Measurements from ENCODE around the gene EEF1A2.

Gene EEF1A2

DNA sequence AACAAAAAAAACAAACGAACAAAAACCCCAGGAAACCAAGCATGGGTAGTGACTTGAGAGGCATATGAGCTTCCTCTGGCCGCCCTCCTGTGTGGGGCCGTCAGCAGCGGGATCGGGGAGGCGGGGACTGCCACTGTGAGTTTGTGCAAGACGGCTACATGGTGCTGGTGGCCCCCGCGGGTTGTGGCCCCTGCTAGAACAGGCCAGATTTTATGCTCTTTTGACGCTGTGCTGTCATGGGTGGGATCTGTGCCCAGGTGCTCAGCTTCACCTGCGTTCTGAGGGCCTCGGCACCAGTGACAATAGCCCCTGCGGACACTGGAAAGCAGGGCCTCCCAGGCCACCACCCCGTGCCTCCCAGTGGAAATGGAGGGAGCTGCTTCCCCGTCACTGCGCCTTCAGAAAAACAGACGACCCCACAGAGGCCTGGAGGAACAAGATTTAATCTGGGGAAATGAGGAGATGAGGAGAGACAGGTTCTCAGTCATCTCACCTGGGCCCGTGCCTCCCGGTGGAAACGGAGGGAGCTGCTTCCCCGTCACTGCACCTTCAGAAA lies 21.7 kb downstream of the EEF1A2 start:
- Histone ChIP-seq H3K4me3 (ENCODE audit: low read length in 2 of 2) (no peak overlapping the region), H3K27ac (replicated peaks; ENCODE audit: low read length) (no peak overlapping the region), H3K9ac (ENCODE audit: low read depth, low read length, poor library complexity) (no peak overlapping the region), H3K14ac (ENCODE audit: low read length) (peak overlapping the region; percentile 21), H3K9me3 (replicated peaks in 1 of 2; ENCODE audit: control insufficient read depth in 2 of 2, insufficient read depth in 1 of 2, low read depth in 1 of 2, low read length in 2 of 2) (no peaks in the 10 kb centered on the region), H4K8ac (ENCODE audit: low read depth, low read length) (no peak overlapping the region), H3K4me2 (ENCODE audit: insufficient read depth, low read length, poor library complexity, severe bottlenecking) (no peak overlapping the region), H3K27me3 (ENCODE audit: control insufficient read depth in 3 of 3, insufficient read depth in 3 of 3, low read depth in 1 of 3, low read length in 3 of 3) (peaks cover 0 to 60% (median 17%) of the 10 kb centered on the region in 3 experiments), H3K36me3 (replicated peaks in 1 of 2; ENCODE audit: control insufficient read depth in 2 of 2, insufficient read depth in 2 of 2, low read length in 2 of 2) (no peaks in the 10 kb centered on the region), H2BK12ac (ENCODE audit: low read length) (no peak overlapping the region), H3K79me1 (ENCODE audit: low read depth, low read length) (no peaks in the 10 kb centered on the region), H2AK5ac (ENCODE audit: low read depth, low read length) (no peak overlapping the region), H2BK15ac (ENCODE audit: low read length) (no peak overlapping the region), H3K4me1 (ENCODE audit: control insufficient read depth in 2 of 2, insufficient read depth in 1 of 2, low read depth in 1 of 2, low read length in 2 of 2) (peaks cover 3 to 17% of the 10 kb centered on the region in 2 donors), H3K23ac (ENCODE audit: low read depth, low read length, poor library complexity) (no peak overlapping the region), H2BK5ac (ENCODE audit: low read length) (no peak overlapping the region), H2AFZ (ENCODE audit: low read length) (no peak overlapping the region), H3K4ac (ENCODE audit: low read length) (no peak overlapping the region), H3K18ac (ENCODE audit: low read length) (no peak overlapping the region), H4K91ac (ENCODE audit: low read depth, low read length, poor library complexity) (no peak overlapping the region), H2BK120ac (ENCODE audit: low read depth, low read length) (no peak overlapping the region)
- DNase-seq (ENCODE audit: low spot score): no peak
- WGBS, 2 donors (ENCODE audit: extremely low coverage in 2 of 2, insufficient read length in 2 of 2, insufficient replicate concordance in 1 of 2): no CpG with 5 or more reads among the region's 21 CpGs

DNA sequence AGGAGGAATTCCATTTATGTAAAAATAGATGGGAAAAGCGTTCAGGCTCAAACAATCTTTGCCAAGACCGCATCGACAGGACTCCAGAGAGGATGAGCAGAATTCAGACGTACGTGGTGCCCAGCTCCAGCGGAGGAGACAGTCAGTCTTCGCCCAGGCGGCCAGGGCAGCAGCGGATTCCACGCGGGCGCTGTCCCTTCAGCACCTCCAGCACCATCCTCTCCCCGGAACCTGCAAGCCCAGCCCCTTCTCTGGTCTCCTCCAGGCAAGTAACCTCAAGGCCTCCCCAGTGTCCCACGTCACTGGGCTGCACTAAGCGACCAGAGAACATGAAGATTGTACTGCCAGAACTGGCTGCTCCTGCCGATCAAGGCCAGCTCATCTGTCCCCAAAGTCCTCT lies 23.7 kb downstream of the EEF1A2 start:
- H2BK12ac ChIP-seq (ENCODE audit: low read length): no peak overlapping the region
- H3K79me1 ChIP-seq (ENCODE audit: low read depth, low read length): peaks cover under 1% of the 10 kb centered on the region
- no peak overlapping the region for H3K9ac ChIP-seq (ENCODE audit: low read depth, low read length, poor library complexity)
- peaks cover 9 to 23% of the 10 kb centered on the region in 2 donors for H3K4me1 ChIP-seq (ENCODE audit: control insufficient read depth in 2 of 2, insufficient read depth in 1 of 2, low read depth in 1 of 2, low read length in 2 of 2)
- no peak overlapping the region for H4K91ac ChIP-seq (ENCODE audit: low read depth, low read length, poor library complexity)
- peaks cover 0 to 51% (median 17%) of the 10 kb centered on the region in 3 experiments for H3K27me3 ChIP-seq (ENCODE audit: control insufficient read depth in 3 of 3, insufficient read depth in 3 of 3, low read depth in 1 of 3, low read length in 3 of 3)
- no peak overlapping the region for H2BK120ac ChIP-seq (ENCODE audit: low read depth, low read length)
- no peak overlapping the region for H3K23ac ChIP-seq (ENCODE audit: low read depth, low read length, poor library complexity)
- H3K18ac ChIP-seq (ENCODE audit: low read length): no peak overlapping the region
- no peaks in the 10 kb centered on the region for H3K9me3 ChIP-seq (replicated peaks in 1 of 2; ENCODE audit: control insufficient read depth in 2 of 2, insufficient read depth in 1 of 2, low read depth in 1 of 2, low read length in 2 of 2)
- no peak for DNase-seq (ENCODE audit: low spot score)
- H2AFZ ChIP-seq (ENCODE audit: low read length): no peak overlapping the region
- no peak overlapping the region for H3K14ac ChIP-seq (ENCODE audit: low read length)
- WGBS, 2 donors (ENCODE audit: extremely low coverage in 2 of 2, insufficient read length in 2 of 2, insufficient replicate concordance in 1 of 2): no CpG with 5 or more reads among the region's 16 CpGs
- no peak overlapping the region for H2AK5ac ChIP-seq (ENCODE audit: low read depth, low read length)
- H3K4me3 ChIP-seq (ENCODE audit: low read length in 2 of 2): no peak overlapping the region
- H3K4me2 ChIP-seq (ENCODE audit: insufficient read depth, low read length, poor library complexity, severe bottlenecking): no peak overlapping the region
- no peak overlapping the region for H3K4ac ChIP-seq (ENCODE audit: low read length)
- H2BK15ac ChIP-seq (ENCODE audit: low read length): no peak overlapping the region
- no peak overlapping the region for H4K8ac ChIP-seq (ENCODE audit: low read depth, low read length)
- H2BK5ac ChIP-seq (ENCODE audit: low read length): no peak overlapping the region
- no peak overlapping the region for H3K27ac ChIP-seq (replicated peaks; ENCODE audit: low read length)
- H3K36me3 ChIP-seq (replicated peaks in 1 of 2; ENCODE audit: control insufficient read depth in 2 of 2, insufficient read depth in 2 of 2, low read length in 2 of 2): peaks cover 0 to under 1% of the 10 kb centered on the region in 2 donors

GRCh38 chr20:63473555-63474449 lies 25.1 kb downstream of the EEF1A2 start:
- Histone ChIP-seq H3K18ac (ENCODE audit: low read length) (peak overlapping the region; percentile 83), H4K8ac (ENCODE audit: low read depth, low read length) (no peak overlapping the region), H3K4me3 (ENCODE audit: low read length in 2 of 2) (no peak overlapping the region), H3K79me1 (ENCODE audit: low read depth, low read length) (peaks cover 6% of the 10 kb centered on the region), H3K9ac (ENCODE audit: low read depth, low read length, poor library complexity) (no peak overlapping the region), H3K4me1 (ENCODE audit: control insufficient read depth in 2 of 2, insufficient read depth in 1 of 2, low read depth in 1 of 2, low read length in 2 of 2) (peaks cover 12 to 35% of the 10 kb centered on the region in 2 donors), H3K27ac (replicated peaks; ENCODE audit: low read length) (no peak overlapping the region), H2BK15ac (ENCODE audit: low read length) (no peak overlapping the region), H3K36me3 (replicated peaks in 1 of 2; ENCODE audit: control insufficient read depth in 2 of 2, insufficient read depth in 2 of 2, low read length in 2 of 2) (peaks cover 0 to 14% of the 10 kb centered on the region in 2 donors), H3K4me2 (ENCODE audit: insufficient read depth, low read length, poor library complexity, severe bottlenecking) (no peak overlapping the region), H3K14ac (ENCODE audit: low read length) (peak overlapping the region; percentile 64), H3K9me3 (replicated peaks in 1 of 2; ENCODE audit: control insufficient read depth in 2 of 2, insufficient read depth in 1 of 2, low read depth in 1 of 2, low read length in 2 of 2) (no peaks in the 10 kb centered on the region), H4K91ac (ENCODE audit: low read depth, low read length, poor library complexity) (no peak overlapping the region), H3K4ac (ENCODE audit: low read length) (no peak overlapping the region), H2AFZ (ENCODE audit: low read length) (no peak overlapping the region), H2AK5ac (ENCODE audit: low read depth, low read length) (peak overlapping the region; percentile 52), H3K23ac (ENCODE audit: low read depth, low read length, poor library complexity) (no peak overlapping the region), H3K27me3 (ENCODE audit: control insufficient read depth in 3 of 3, insufficient read depth in 3 of 3, low read depth in 1 of 3, low read length in 3 of 3) (peaks cover 0 to 51% (median 17%) of the 10 kb centered on the region in 3 experiments), H2BK12ac (ENCODE audit: low read length) (no peak overlapping the region), H2BK5ac (ENCODE audit: low read length) (peak overlapping the region; percentile 66), H2BK120ac (ENCODE audit: low read depth, low read length) (no peak overlapping the region)
- DNase-seq (ENCODE audit: low spot score): no peak
- WGBS, 2 donors (ENCODE audit: extremely low coverage in 2 of 2, insufficient read length in 2 of 2, insufficient replicate concordance in 1 of 2): no CpG with 5 or more reads among the region's 30 CpGs

DNA sequence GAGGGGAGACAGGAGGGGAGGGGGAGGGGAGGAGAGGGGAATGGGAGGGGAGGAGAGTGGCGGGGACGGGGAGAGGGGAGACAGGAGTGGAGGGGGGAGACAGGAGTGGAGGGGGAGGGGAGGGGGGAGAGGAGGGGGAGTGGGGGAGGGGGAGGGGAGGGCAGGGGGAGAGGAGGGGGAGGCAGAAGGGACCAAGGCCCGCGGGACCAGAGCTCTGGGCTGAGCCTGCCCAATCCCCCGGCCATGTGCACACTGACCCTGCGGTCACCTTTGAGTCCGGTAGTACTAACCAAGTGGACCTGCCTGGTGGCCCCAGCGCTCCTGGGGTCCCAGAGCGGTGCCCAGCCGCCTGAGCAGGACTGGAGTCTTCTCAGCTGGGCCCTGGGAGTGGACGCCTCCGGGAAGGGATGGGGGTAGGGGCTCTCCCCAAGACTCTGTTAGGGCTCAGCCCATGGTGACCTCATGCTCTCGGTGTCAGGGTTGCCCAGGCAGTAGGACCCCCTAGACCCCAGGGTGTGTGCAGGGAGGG lies 26.0 kb downstream of the EEF1A2 start:
- Histone ChIP-seq H4K91ac (ENCODE audit: low read depth, low read length, poor library complexity) (no peak overlapping the region), H3K14ac (ENCODE audit: low read length) (peak overlapping the region; percentile 64), H3K9ac (ENCODE audit: low read depth, low read length, poor library complexity) (no peak overlapping the region), H2AFZ (ENCODE audit: low read length) (no peak overlapping the region), H3K4ac (ENCODE audit: low read length) (no peak overlapping the region), H2AK5ac (ENCODE audit: low read depth, low read length) (peak overlapping the region; percentile 52), H3K36me3 (replicated peaks in 1 of 2; ENCODE audit: control insufficient read depth in 2 of 2, insufficient read depth in 2 of 2, low read length in 2 of 2) (peaks cover 0 to 14% of the 10 kb centered on the region in 2 donors), H3K27ac (replicated peaks; ENCODE audit: low read length) (no peak overlapping the region), H2BK12ac (ENCODE audit: low read length) (no peak overlapping the region), H3K79me1 (ENCODE audit: low read depth, low read length) (peaks cover 8% of the 10 kb centered on the region), H3K9me3 (replicated peaks in 1 of 2; ENCODE audit: control insufficient read depth in 2 of 2, insufficient read depth in 1 of 2, low read depth in 1 of 2, low read length in 2 of 2) (no peaks in the 10 kb centered on the region), H2BK5ac (ENCODE audit: low read length) (peak overlapping the region; percentile 66), H2BK120ac (ENCODE audit: low read depth, low read length) (no peak overlapping the region), H3K23ac (ENCODE audit: low read depth, low read length, poor library complexity) (peak overlapping the region; percentile 80), H4K8ac (ENCODE audit: low read depth, low read length) (no peak overlapping the region), H3K18ac (ENCODE audit: low read length) (peak overlapping the region; percentile 65), H3K4me2 (ENCODE audit: insufficient read depth, low read length, poor library complexity, severe bottlenecking) (peak overlapping the region; percentile 11), H3K27me3 (ENCODE audit: control insufficient read depth in 3 of 3, insufficient read depth in 3 of 3, low read depth in 1 of 3, low read length in 3 of 3) (peaks cover 0 to 42% (median 17%) of the 10 kb centered on the region in 3 experiments), H2BK15ac (ENCODE audit: low read length) (peak overlapping the region; percentile 71), H3K4me1 (ENCODE audit: control insufficient read depth in 2 of 2, insufficient read depth in 1 of 2, low read depth in 1 of 2, low read length in 2 of 2) (peaks cover 12 to 35% of the 10 kb centered on the region in 2 donors), H3K4me3 (ENCODE audit: low read length in 2 of 2) (no peak overlapping the region)
- DNase-seq (ENCODE audit: low spot score): no peak
- no CpG with 5 or more reads among the region's 13 CpGs for WGBS, 2 donors (ENCODE audit: extremely low coverage in 2 of 2, insufficient read length in 2 of 2, insufficient replicate concordance in 1 of 2)

All from neuronal stem cell (in vitro differentiated cells).